ENCODE results near the gene ACSM3.
"Not testable (repeated sequence)": the region's sequence is repeated elsewhere in the genome, so short reads cannot be mapped to it uniquely, and the experiment has no call there.

Gene ACSM3

DNA sequence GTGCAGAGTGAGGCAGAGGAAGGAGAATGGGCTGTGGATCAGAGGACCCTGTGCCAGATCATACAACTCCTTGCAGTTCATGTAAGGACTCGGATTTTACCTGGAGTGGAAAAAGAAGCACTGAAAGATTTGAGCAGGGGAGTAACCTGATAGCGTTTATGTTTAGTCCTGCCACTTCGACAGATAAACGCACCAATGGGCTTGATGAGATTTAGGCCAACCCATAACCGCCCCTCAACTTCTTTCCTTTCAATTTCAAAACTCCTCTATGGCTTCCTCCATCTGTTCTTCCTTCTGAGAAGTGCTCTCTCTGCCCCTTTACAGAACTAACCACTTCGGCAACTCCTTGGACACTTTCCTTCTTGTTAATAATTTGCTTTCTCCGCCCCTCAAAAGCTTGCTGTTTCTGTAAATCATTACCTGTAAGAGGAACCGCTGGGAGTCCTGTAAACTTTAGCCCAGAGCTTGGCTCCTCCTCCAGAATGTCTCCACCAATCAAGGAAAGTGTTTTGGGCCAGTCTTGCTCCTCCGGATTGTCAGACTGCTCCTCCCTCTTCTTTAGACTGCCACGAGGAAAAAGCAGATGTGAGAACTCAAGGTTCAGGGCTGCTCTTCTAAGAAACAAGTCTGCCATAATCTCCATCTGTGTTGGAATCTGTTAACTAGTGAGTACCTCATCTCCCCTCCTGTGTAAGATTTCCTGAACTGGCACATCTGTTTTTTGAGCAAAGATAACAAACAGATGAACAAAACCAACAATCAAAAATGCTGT, at the start of gene ACSM3:
TSS of gene ACSM3 (plus strand) at position 554 of the 772 bp plus-strand sequence. CDS start 6,021 bp downstream, outside the sequence.
- DNase-seq, result no peak

DNA sequence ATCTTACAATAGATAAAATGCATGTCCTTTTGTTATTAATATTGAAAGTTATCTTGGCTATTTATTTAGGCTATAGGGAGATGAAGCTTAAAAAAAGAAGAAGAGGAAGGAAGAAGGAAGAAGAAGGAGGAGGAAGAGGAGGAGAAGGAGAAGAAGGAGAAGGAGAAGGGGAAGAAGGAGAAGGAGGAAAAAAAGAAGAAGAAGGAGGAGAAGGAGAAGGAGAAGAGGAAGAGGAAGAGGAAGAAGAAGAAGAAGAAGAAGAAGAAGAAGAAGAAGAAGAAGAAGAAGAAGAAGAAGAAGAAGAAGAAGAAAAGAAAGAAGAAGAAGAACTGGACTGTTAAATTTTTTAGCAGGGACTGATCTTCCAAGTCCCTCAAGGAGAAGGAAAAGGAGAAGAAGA, 46.1 kb upstream of the ACSM3 start:
- DNase-seq, result not testable (repeated sequence)

GRCh38 chr16:20720251-20720650, 43.6 kb upstream of the ACSM3 start:
- no peak for DNase-seq

- no peak for DNase-seq
These were observed 37.2 kb upstream of the ACSM3 start for GRCh38 chr16:20726661-20727060.

GRCh38 chr16:20727181-20727580, 36.6 kb upstream of the ACSM3 start:
- DNase-seq, result no peak

GRCh38 chr16:20729141-20729540, 34.7 kb upstream of the ACSM3 start:
- DNase-seq, result no peak

GRCh38 chr16:20734056-20734455, 29.8 kb upstream of the ACSM3 start:
- no peak for DNase-seq

- DNase-seq, result no peak
These were observed 29.0 kb upstream of the ACSM3 start for GRCh38 chr16:20734782-20735181.

DNA sequence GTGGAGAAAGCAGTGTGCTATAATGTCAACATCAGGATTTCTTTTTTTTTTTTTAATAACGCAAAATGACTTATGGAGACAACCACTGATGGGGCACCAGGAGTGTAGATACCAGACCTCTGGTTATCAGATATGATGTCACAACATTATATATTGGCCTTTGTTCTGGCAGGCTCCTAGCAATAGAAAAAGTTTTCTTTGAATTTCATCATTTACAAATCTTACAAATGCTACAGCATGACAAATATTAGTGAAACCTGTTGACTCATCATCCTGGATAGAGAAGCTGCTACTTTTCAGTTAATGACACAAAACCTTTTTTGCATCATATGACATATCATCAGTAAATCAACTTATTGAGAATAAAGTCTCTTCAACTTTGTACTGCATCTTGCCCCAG, 28.3 kb upstream of the ACSM3 start:
- no peak for DNase-seq

DNA sequence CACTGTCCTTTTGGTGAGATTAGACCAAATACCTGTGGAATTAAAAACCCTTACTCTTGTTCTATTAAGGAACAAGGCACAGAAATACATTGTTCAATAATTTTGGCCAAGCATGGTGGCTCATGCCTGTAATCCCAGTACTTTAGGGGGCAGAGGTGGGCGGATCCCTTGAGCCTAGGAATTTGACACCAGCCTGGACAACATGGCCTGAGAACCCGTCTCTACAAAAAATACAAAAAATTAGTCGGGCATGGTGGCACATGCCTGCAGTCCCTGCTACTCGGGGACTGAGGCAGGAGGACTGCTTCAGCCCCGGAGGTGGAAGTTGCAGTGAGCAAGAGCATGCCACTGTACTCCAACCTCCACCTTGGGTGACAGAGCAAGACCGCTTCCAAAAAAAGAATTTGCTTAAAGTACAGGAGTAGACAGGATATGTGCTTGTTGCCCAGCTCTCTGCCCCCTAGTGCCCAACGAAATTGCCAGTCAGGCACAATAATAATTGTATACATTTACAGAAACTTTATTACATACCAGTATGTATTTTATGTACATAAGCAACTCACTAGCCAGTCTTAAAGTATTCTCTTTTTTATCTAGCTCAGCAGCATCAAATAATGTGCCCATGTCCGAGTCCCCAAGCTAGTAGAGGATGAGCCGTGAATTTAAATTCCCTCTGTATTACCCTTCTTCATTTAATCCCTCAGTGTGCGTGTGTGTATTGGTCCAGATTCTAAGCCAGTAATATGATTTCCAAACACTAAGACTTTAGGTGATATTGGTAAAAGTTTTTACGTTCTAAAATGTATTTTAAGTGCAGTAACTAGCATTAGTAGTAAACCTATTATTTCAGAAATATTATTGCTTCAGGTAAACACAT, 23.6 kb upstream of the ACSM3 start:
- no peak for DNase-seq

DNA sequence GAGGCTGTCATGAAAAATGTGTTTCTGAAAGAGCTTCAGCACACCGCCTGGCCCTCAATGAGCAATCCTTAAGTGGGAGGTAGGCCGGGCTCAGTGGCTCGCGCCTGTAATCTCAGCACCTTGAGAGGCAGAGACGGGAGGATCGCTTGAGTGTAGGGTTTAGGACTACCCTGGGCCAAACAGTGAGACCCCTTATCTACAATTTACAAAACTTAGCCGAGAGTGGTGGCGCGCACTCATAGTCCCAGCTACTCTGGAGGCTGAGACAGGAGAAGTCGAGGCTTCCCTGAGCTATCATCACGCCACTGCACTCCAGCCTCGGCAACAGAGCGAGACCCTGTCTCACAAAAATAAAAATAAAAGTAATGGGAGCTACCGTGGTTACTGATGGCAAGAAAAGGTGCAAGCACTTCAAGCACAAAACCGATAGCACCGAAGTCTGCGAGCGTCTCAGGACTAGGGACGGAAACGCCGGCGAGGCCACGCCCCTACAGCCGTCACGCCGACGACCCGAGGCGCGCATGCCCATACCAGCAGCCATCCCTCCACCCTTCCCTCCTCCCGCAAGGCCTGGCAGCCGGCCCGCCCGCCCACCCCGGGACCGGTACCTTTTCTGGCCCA, 22.8 kb upstream of the ACSM3 start:
- DNase-seq, result peak; percentile 72

GRCh38 chr16:20741554-20742285, 22.1 kb upstream of the ACSM3 start, which contains the start of gene THUMPD1:
Gene THUMPD1, minus strand, starts transcription at chr16:20741818. Its CDS starts 79 bp downstream, at chr16:20741739.
- DNase-seq, result peak; percentile 90

DNA sequence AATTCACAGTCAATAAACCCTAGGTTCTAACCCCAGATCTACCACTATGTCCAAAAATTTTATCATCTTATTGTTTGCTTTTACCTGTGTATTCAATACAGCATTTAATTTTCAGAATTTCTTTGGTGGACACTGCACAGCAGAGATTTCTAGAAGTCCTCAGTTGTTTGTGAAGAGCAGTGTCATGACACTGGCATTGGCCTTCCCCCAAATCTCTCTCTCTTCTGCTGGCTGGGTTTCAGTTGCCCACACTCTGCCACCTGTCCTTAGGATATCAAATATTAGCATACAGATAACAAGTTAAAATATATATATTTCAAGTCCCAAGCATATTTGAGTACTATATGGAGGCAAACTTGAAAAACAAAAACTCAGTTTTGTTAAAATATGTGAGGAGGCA, 20.2 kb upstream of the ACSM3 start:
- no peak for DNase-seq

DNA sequence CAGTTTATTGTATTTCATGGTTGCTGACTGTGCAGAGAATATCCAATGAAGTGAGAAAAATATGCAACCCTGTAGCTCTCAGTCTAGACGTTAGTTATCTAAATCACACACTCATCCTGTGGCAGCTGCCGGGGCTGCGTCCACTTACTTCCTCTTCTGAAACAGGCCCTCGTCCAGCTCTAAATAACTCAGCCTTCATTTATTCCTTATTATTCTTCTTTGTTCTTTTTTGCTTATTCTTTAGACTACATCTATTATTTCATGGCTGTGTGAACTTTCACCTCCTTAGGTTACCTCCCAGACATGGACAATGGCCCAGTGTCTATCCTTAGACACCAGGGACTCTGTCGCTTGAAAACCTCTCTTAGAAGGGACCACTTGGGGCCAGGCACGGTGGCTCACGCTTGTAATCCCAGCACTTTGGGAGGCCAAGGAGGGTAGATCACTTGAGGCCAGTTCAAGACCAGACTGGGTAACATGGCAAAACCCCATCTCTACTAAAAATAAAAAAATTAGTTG, 18.8 kb upstream of the ACSM3 start:
- DNase-seq, result no peak

DNA sequence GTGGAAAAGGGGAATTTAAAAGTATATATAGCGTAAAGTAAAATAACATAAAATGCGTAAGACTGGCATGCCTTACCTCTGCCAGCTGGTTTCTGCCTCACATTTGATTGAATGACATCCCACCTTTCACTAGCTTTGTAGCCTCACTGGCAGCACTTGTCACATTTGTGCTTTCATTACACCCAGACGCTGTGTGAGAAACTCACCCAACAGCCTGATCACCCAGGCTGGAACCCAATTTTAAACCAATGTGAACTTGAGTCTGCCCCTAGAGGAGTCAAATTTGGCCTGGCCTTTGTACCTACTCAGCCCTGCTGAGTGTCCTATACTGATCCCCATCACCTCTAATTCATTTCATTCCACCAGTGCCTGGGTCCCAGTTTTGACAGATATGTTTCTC, 17.4 kb upstream of the ACSM3 start:
- DNase-seq, result no peak

DNA sequence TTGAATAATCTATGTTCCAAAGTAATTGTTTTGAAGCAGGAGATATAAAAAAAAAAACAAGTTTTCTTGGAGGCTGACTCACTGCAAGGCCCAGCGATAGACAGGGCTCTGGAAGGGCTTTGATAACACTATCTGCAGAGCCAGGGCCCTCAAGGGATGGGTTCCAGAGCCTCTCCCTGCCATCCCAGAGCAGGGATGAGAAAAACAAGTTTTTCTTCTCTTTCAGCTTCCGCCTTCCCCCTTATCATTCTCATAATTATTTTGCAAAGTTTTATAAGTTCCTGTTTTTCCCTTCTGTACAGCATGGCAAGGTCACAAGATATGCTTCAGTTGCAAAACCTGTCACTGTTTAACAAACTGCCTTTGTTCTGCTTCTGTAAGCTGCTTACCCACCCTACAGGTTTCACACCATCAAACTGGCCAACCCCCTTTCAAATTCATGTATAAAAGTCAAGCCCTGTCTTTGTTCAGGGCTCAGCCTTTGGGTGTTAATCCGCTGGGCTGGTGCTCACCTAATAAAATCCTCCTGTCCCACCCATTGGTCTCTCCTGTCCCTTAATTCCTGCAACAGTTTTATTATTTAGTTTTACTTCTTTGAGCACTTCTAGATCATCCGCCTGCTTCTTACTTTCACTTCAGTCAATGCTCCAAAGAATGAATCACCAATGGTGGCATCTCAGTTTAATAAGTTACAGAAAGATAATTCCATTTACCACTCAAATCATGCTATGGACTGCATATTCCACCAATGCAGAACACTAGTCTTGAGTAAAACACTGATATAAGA, 16.6 kb upstream of the ACSM3 start:
- no peak for DNase-seq

DNA sequence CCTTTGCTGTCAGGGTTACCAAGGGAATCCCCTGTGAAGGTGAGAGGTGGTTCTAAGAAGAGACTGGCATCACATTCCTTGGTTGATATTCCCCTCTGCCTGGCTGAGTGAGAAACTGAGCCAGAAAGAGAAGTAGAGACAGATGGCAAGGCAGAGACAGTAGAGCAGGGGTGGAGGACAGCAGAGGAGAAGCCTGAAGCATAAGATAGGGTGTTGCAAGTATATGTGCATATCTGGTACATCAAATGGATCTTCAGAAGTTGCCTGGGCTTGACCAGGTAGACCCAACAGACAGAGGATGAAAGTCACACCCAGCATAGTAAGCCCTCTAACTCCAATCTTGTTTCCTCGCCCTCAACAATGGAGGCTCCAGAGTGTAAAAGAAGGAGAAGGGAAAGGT, 14.3 kb upstream of the ACSM3 start:
- DNase-seq, result no peak

GRCh38 chr16:20750558-20750957, 13.3 kb upstream of the ACSM3 start:
- no peak for DNase-seq

GRCh38 chr16:20753727-20754126, 10.1 kb upstream of the ACSM3 start:
- DNase-seq, result no peak

- DNase-seq, result no peak
These were observed 8.6 kb upstream of the ACSM3 start for GRCh38 chr16:20755238-20755637.

DNA sequence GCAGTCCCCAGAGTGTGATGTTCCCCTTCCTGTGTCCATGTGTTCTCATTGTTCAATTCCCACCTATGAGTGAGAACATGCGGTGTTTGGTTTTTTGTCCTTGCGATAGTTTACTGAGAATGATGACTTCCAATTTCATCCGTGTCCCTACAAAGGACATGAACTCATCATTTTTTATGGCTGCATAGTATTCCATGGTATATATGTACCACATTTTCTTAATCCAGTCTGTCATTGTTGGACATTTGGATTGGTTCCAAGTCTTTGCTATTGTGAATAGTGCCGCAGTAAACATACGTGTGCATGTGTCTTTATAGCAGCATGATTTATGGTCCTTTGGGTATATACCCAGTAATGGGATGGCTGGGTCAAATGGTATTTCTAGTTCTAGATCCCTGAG, 8.0 kb upstream of the ACSM3 start:
- DNase-seq, result not testable (repeated sequence)

DNA sequence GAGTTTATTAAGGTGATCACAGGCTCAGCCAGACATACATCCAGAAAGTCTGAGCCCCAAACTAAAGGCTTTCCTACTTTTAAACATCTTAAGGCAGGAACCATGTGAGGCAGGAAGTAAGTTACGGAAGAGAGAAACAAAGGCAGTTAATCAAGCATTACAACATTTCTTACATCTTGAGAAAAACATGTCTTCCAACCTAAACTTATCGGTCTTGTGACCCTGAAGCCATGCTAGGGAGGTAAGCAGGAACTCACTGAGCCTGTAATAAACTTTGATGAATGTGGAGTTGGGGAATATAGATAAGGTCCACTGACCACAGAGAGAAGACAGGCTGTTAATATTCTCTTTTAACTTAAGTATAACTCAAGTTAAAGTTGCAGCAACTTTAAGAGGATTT, 3.5 kb upstream of the ACSM3 start:
- no peak for DNase-seq

Data from T1000 (cell line).